ENCODE results near the gene EVC. TPM values are rescaled to one million over a fixed set of nuclear protein-coding genes. Genes with fewer than 3 reads are reported as not detected.

Gene EVC
- total RNA-seq, 1 donor from 2014 or later = 9.5 TPM

GRCh38 chr4:5781691-5782090 is 70.7 kb downstream of the EVC start:
- Histone ChIP-seq H3K4me3 (ENCODE audit: low read depth, low read length) (no peak overlapping the region), H3K27me3 (ENCODE audit: control insufficient read depth, insufficient read depth, low read length) (no peaks in the 10 kb centered on the region), H3K36me3 (ENCODE audit: control insufficient read depth, insufficient read depth, low read length) (peaks cover 2% of the 10 kb centered on the region)
- no peak for TF ChIP-seq CTCF (IDR thresholded peaks at IDR 0.05; ENCODE audit: insufficient read depth, low read length, severe bottlenecking)
- DNase-seq (ENCODE audit: low read depth) = no peak
- no peak for FAIRE-seq

GRCh38 chr4:5782829-5783476 is 72.0 kb downstream of the EVC start:
- peak; percentile 94 for FAIRE-seq
- Histone ChIP-seq H3K4me3 (ENCODE audit: low read depth, low read length) (no peak overlapping the region), H3K27me3 (ENCODE audit: control insufficient read depth, insufficient read depth, low read length) (no peaks in the 10 kb centered on the region), H3K36me3 (ENCODE audit: control insufficient read depth, insufficient read depth, low read length) (peaks cover 2% of the 10 kb centered on the region)
- DNase-seq (ENCODE audit: low read depth) = no peak
- TF ChIP-seq CTCF (IDR thresholded peaks at IDR 0.05; ENCODE audit: insufficient read depth, low read length, severe bottlenecking) = no peak

DNA sequence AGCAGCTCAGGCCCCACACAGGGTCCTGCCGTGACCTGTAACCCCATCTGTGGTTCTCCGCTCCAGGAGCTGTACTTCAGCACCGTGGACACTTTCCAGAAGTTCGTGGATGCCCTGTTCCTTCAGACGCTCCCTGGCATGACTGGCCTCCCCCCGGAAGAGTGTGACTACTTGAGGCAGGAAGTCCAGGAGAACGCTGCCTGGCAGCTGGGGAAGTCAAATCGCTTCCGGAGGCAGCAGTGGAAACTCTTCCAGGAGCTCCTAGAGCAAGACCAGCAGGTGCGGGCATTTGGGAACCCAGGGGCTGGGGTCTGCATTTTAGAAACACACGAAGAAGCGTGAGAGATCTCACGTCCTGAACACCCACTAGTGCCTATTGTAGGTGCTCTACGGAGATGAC is 72.5 kb downstream of the EVC start:
- H3K27me3 ChIP-seq (ENCODE audit: control insufficient read depth, insufficient read depth, low read length) = no peaks in the 10 kb centered on the region
- no peak for TF ChIP-seq CTCF (IDR thresholded peaks at IDR 0.05; ENCODE audit: insufficient read depth, low read length, severe bottlenecking)
- DNase-seq (ENCODE audit: low read depth) (no peak), FAIRE-seq (peak; percentile 13)
- peaks cover 5% of the 10 kb centered on the region for H3K36me3 ChIP-seq (ENCODE audit: control insufficient read depth, insufficient read depth, low read length)
- no peak overlapping the region for H3K4me3 ChIP-seq (ENCODE audit: low read depth, low read length)

- FAIRE-seq (no peak), DNase-seq (ENCODE audit: low read depth) (no peak)
- no peaks in the 10 kb centered on the region for H3K27me3 ChIP-seq (ENCODE audit: control insufficient read depth, insufficient read depth, low read length)
- H3K36me3 ChIP-seq (ENCODE audit: control insufficient read depth, insufficient read depth, low read length) = peaks cover 5% of the 10 kb centered on the region
- H3K4me3 ChIP-seq (ENCODE audit: low read depth, low read length) = no peak overlapping the region
- no peak for TF ChIP-seq CTCF (IDR thresholded peaks at IDR 0.05; ENCODE audit: insufficient read depth, low read length, severe bottlenecking)
These were observed 73.0 kb downstream of the EVC start for GRCh38 chr4:5784021-5784420.

- no peak for TF ChIP-seq CTCF (IDR thresholded peaks at IDR 0.05; ENCODE audit: insufficient read depth, low read length, severe bottlenecking)
- Histone ChIP-seq H3K27me3 (ENCODE audit: control insufficient read depth, insufficient read depth, low read length) (no peaks in the 10 kb centered on the region), H3K36me3 (ENCODE audit: control insufficient read depth, insufficient read depth, low read length) (peaks cover 7% of the 10 kb centered on the region), H3K4me3 (ENCODE audit: low read depth, low read length) (no peak overlapping the region)
- no peak for DNase-seq (ENCODE audit: low read depth)
- FAIRE-seq = no peak
These were observed 74.1 kb downstream of the EVC start for GRCh38 chr4:5784960-5785611.
